UCSD-AML1 (cell line): ENCODE measurements around the gene MRPL38.
A peak's percentile ranks its signal among the peaks of the same experiment; 100 is the strongest.
"Not testable (repeated sequence)": the region's sequence is repeated elsewhere in the genome, so short reads cannot be mapped to it uniquely, and the experiment has no call there.

Experiments used
- DNase-seq: peaks from one replicate; lab custom pipeline; 2025; ENCODE audit not compliant: unreplicated experiment; lab: John Stamatoyannopoulos, UW

Gene MRPL38

GRCh38 chr17:75876938-75877751 lies 27.5 kb downstream of the MRPL38 start:
- DNase-seq = no peak

GRCh38 chr17:75876190-75876937 lies 28.3 kb downstream of the MRPL38 start:
- peak; percentile 40 for DNase-seq

- no peak for DNase-seq
Observed at GRCh38 chr17:75875940-75876189, 28.8 kb downstream of the MRPL38 start.

GRCh38 chr17:75875182-75875939 lies 29.3 kb downstream of the MRPL38 start:
- no peak for DNase-seq

- no peak for DNase-seq
Observed at GRCh38 chr17:75874323-75875181, 30.1 kb downstream of the MRPL38 start.

GRCh38 chr17:75873587-75874322 lies 30.9 kb downstream of the MRPL38 start:
- no peak for DNase-seq

- DNase-seq = peak; percentile 77
Observed at GRCh38 chr17:75872434-75873351, 32.0 kb downstream of the MRPL38 start.

GRCh38 chr17:75870228-75870627 lies 34.5 kb downstream of the MRPL38 start:
- DNase-seq = not testable (repeated sequence)

GRCh38 chr17:75869282-75870141 lies 35.2 kb downstream of the MRPL38 start:
- DNase-seq = no peak

GRCh38 chr17:75868730-75869281 lies 35.9 kb downstream of the MRPL38 start:
- not testable (repeated sequence) for DNase-seq

GRCh38 chr17:75865404-75866188 lies 39.1 kb downstream of the MRPL38 start:
- DNase-seq = not testable (repeated sequence)

- not testable (repeated sequence) for DNase-seq
Observed at GRCh38 chr17:75864887-75865286, 39.8 kb downstream of the MRPL38 start.

GRCh38 chr17:75864448-75864871 lies 40.2 kb downstream of the MRPL38 start:
- DNase-seq = peak; percentile 54

GRCh38 chr17:75861927-75862317 lies 42.8 kb downstream of the MRPL38 start:
- DNase-seq = no peak

- not testable (repeated sequence) for DNase-seq
Observed at GRCh38 chr17:75859358-75859757, 45.3 kb downstream of the MRPL38 start.

GRCh38 chr17:75856062-75856756 lies 48.5 kb downstream of the MRPL38 start:
- no peak for DNase-seq
